ENCODE measurements around the gene GMPR.

DNA sequence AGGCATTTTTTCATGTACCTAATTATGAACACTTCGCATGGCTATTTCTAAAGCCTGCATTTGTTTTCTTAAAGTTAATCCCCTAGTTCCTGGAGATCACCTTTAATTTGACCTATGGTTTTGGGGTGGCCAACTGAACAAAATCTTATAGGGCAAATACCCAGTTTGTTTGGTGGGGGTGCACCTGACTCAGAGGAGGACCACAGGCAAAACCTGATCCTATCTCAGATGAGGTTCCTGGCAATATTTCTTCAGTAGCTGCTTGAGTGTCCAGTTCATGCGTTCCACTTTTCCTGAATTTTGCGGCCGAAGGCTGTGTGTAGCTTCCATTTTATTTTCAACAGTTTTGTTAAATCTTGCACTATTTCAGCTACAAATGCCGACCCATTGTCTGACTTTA, 10.3 kb upstream of the GMPR start:
- TF ChIP-seq POLR2A (IDR thresholded peaks at IDR 0.05) (no peak), EP300 (IDR thresholded peaks at IDR 0.05) (no peak)
- TF ChIP-seq, protein P1, sequence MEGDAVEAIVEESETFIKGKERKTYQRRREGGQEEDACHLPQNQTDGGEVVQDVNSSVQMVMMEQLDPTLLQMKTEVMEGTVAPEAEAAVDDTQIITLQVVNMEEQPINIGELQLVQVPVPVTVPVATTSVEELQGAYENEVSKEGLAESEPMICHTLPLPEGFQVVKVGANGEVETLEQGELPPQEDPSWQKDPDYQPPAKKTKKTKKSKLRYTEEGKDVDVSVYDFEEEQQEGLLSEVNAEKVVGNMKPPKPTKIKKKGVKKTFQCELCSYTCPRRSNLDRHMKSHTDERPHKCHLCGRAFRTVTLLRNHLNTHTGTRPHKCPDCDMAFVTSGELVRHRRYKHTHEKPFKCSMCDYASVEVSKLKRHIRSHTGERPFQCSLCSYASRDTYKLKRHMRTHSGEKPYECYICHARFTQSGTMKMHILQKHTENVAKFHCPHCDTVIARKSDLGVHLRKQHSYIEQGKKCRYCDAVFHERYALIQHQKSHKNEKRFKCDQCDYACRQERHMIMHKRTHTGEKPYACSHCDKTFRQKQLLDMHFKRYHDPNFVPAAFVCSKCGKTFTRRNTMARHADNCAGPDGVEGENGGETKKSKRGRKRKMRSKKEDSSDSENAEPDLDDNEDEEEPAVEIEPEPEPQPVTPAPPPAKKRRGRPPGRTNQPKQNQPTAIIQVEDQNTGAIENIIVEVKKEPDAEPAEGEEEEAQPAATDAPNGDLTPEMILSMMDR (IDR thresholded peaks at IDR 0.05): no peak
